NT2/D1 (cell line): Measurements from ENCODE around the gene RGS7.

Experiments
- DNase-seq: peaks from one replicate; pipeline ENCODE4 v3.0.0-alpha.2; 2011; ENCODE audit warnings: low read depth, low spot score
- H3K27me3 ChIP-seq: 2 replicates; pipeline ENCODE4 v1.6.0; 2011; ENCODE audit warnings: mild to moderate bottlenecking; ENCODE audit not compliant: insufficient read length, insufficient read depth
- H3K36me3 ChIP-seq: 2 replicates; pipeline ENCODE4 v1.6.1; 2011; ENCODE audit warnings: mild to moderate bottlenecking, low read length, mixed read lengths; ENCODE audit not compliant: insufficient read depth, insufficient read length
- H3K4me1 ChIP-seq: 2 replicates; pipeline ENCODE4 v1.5.1; 2011; ENCODE audit not compliant: insufficient read depth, insufficient read length
- H3K4me3 ChIP-seq: 2 replicates; pipeline ENCODE4 v1.5.1; 2011; ENCODE audit warnings: low read depth; ENCODE audit not compliant: insufficient read length
- H3K9ac ChIP-seq: 2 replicates; pipeline ENCODE4 v1.6.0; 2011; ENCODE audit warnings: low read depth; ENCODE audit not compliant: insufficient read length
- H3K9me3 ChIP-seq: 2 replicates; pipeline ENCODE4 v1.5.1; 2011; ENCODE audit warnings: mild to moderate bottlenecking, low read length; ENCODE audit not compliant: insufficient read depth
- SUZ12 ChIP-seq: IDR thresholded peaks from 2 replicates; pipeline ENCODE4 v1.6.1; 2011; ENCODE audit not compliant: insufficient read length, insufficient read depth; ENCODE audit errors: extremely low read depth
- YY1 ChIP-seq: IDR thresholded peaks from 2 replicates; pipeline ENCODE4 v1.6.1; 2011; ENCODE audit not compliant: insufficient read length, insufficient read depth
- ZNF274 ChIP-seq: IDR thresholded peaks from 2 replicates; pipeline ENCODE4 v1.6.1; 2011; ENCODE audit warnings: mild to moderate bottlenecking, low read depth, low read length

Gene RGS7

GRCh38 chr1:240962086-240962485 lies 394.9 kb downstream of the RGS7 start:
- Histone ChIP-seq H3K36me3 (no peaks in the 10 kb centered on the region), H3K4me1 (no peaks in the 10 kb centered on the region), H3K9ac (no peak overlapping the region), H3K9me3 (no peaks in the 10 kb centered on the region), H3K27me3 (no peaks in the 10 kb centered on the region), H3K4me3 (no peak overlapping the region)
- no peak for DNase-seq
- TF ChIP-seq SUZ12: no peak
- TF ChIP-seq ZNF274: no peak
- no peak for TF ChIP-seq YY1

GRCh38 chr1:240956424-240956823 lies 400.6 kb downstream of the RGS7 start:
- no peaks in the 10 kb centered on the region for H3K36me3 ChIP-seq

GRCh38 chr1:240956020-240956419 lies 401.0 kb downstream of the RGS7 start:
- H3K9ac ChIP-seq: no peak overlapping the region

More at GRCh38 chr1:240956424-240956823, 400.6 kb downstream of the RGS7 start:
- Histone ChIP-seq H3K27me3 (no peaks in the 10 kb centered on the region), H3K4me3 (no peak overlapping the region), H3K9me3 (no peaks in the 10 kb centered on the region), H3K9ac (no peak overlapping the region), H3K4me1 (no peaks in the 10 kb centered on the region)
- TF ChIP-seq YY1 (no peak), ZNF274 (no peak), SUZ12 (no peak)
- no peak for DNase-seq

GRCh38 chr1:240947438-240948224 lies 409.4 kb downstream of the RGS7 start:
- Histone ChIP-seq H3K4me3 (no peak overlapping the region), H3K36me3 (no peaks in the 10 kb centered on the region), H3K9ac (no peak overlapping the region), H3K4me1 (no peaks in the 10 kb centered on the region), H3K9me3 (no peaks in the 10 kb centered on the region), H3K27me3 (no peaks in the 10 kb centered on the region)
- TF ChIP-seq SUZ12 (no peak), ZNF274 (no peak), YY1 (no peak)
- no peak for DNase-seq

More at GRCh38 chr1:240956020-240956419, 401.0 kb downstream of the RGS7 start:
- Histone ChIP-seq H3K36me3 (no peaks in the 10 kb centered on the region), H3K4me1 (no peaks in the 10 kb centered on the region), H3K9me3 (no peaks in the 10 kb centered on the region), H3K4me3 (no peak overlapping the region), H3K27me3 (no peaks in the 10 kb centered on the region)
- no peak for TF ChIP-seq ZNF274
- TF ChIP-seq SUZ12: no peak
- TF ChIP-seq YY1: no peak
- DNase-seq: no peak

GRCh38 chr1:240946926-240947325 lies 410.1 kb downstream of the RGS7 start:
- H3K9me3 ChIP-seq: no peaks in the 10 kb centered on the region
- H3K4me3 ChIP-seq: no peak overlapping the region
- H3K36me3 ChIP-seq: no peaks in the 10 kb centered on the region
- no peaks in the 10 kb centered on the region for H3K27me3 ChIP-seq
- TF ChIP-seq SUZ12: no peak
- TF ChIP-seq YY1: no peak
- TF ChIP-seq ZNF274: no peak
- H3K9ac ChIP-seq: no peak overlapping the region
- H3K4me1 ChIP-seq: no peaks in the 10 kb centered on the region
- DNase-seq: no peak

GRCh38 chr1:240942901-240943300 lies 414.1 kb downstream of the RGS7 start:
- Histone ChIP-seq H3K27me3 (no peaks in the 10 kb centered on the region), H3K4me3 (no peak overlapping the region), H3K9ac (no peak overlapping the region), H3K4me1 (no peaks in the 10 kb centered on the region), H3K9me3 (peaks cover 12% of the 10 kb centered on the region), H3K36me3 (no peaks in the 10 kb centered on the region)
- TF ChIP-seq ZNF274: no peak
- DNase-seq: no peak

GRCh38 chr1:240941701-240942370 lies 415.2 kb downstream of the RGS7 start:
- TF ChIP-seq SUZ12 (no peak), ZNF274 (no peak), YY1 (no peak)
- Histone ChIP-seq H3K9me3 (peaks cover 22% of the 10 kb centered on the region), H3K4me1 (no peaks in the 10 kb centered on the region), H3K27me3 (no peaks in the 10 kb centered on the region), H3K36me3 (no peaks in the 10 kb centered on the region), H3K4me3 (no peak overlapping the region), H3K9ac (no peak overlapping the region)
- DNase-seq: no peak
